ENCODE results near the gene DMD. TPM values are rescaled to one million over a fixed set of nuclear protein-coding genes. Genes with fewer than 3 reads are reported as not detected.

Gene DMD
- total RNA-seq, 2 experiments from 2014 or later = 0.27 to 0.49 TPM

GRCh38 chrX:31715675-31716074, 1495.7 kb downstream of the DMD start:
- POLR2A ChIA-PET = no interaction called here
- CTCF ChIA-PET = no interaction called here
- TF ChIP-seq CTCF (IDR thresholded peaks at IDR 0.05) = no peak

GRCh38 chrX:31714797-31715196, 1496.6 kb downstream of the DMD start:
- TF ChIP-seq CTCF (IDR thresholded peaks at IDR 0.05) = no peak
- intact Hi-C loops (cut with micrococcal nuclease) = no loop called here
- Mint-ChIP-seq H3K4me3 (no peak overlapping the region), H3K27ac (no peak overlapping the region), H3K27me3 (no peaks in the 10 kb centered on the region), H3K36me3 (ENCODE audit: low read depth) (no peaks in the 10 kb centered on the region), H3K4me1 (ENCODE audit: low read depth) (no peaks in the 10 kb centered on the region), H3K9me3 (no peaks in the 10 kb centered on the region)
- no peak for ATAC-seq
- CTCF ChIA-PET = no interaction called here
- no peak for DNase-seq
- POLR2A ChIA-PET = no interaction called here

More at GRCh38 chrX:31715675-31716074, 1495.7 kb downstream of the DMD start:
- Mint-ChIP-seq H3K4me1 (ENCODE audit: low read depth) (no peaks in the 10 kb centered on the region), H3K36me3 (ENCODE audit: low read depth) (no peaks in the 10 kb centered on the region), H3K9me3 (no peaks in the 10 kb centered on the region), H3K4me3 (no peak overlapping the region), H3K27me3 (no peaks in the 10 kb centered on the region), H3K27ac (no peak overlapping the region)
- intact Hi-C loops (cut with micrococcal nuclease) = no loop called here
- ATAC-seq = no peak
- DNase-seq = no peak

GRCh38 chrX:31713120-31713519, 1498.2 kb downstream of the DMD start:
- H3K27ac Mint-ChIP-seq = no peak overlapping the region
- intact Hi-C loops (cut with micrococcal nuclease) = no loop called here
- TF ChIP-seq CTCF (IDR thresholded peaks at IDR 0.05) = no peak
- H3K4me3 Mint-ChIP-seq = no peak overlapping the region
- ChIA-PET CTCF (no interaction called here), POLR2A (no interaction called here)
- H3K27me3 Mint-ChIP-seq = no peaks in the 10 kb centered on the region
- no peaks in the 10 kb centered on the region for H3K9me3 Mint-ChIP-seq
- DNase-seq (no peak), ATAC-seq (no peak)
- no peaks in the 10 kb centered on the region for H3K36me3 Mint-ChIP-seq (ENCODE audit: low read depth)
- no peaks in the 10 kb centered on the region for H3K4me1 Mint-ChIP-seq (ENCODE audit: low read depth)

- CTCF ChIA-PET = no interaction called here
- no peaks in the 10 kb centered on the region for H3K9me3 Mint-ChIP-seq
- H3K27me3 Mint-ChIP-seq = no peaks in the 10 kb centered on the region
- ATAC-seq = no peak
- intact Hi-C loops (cut with micrococcal nuclease) = no loop called here
- POLR2A ChIA-PET = no interaction called here
- no peak overlapping the region for H3K27ac Mint-ChIP-seq
- no peaks in the 10 kb centered on the region for H3K4me1 Mint-ChIP-seq (ENCODE audit: low read depth)
- no peak for DNase-seq
- no peak for TF ChIP-seq CTCF (IDR thresholded peaks at IDR 0.05)
- H3K4me3 Mint-ChIP-seq = no peak overlapping the region
- no peaks in the 10 kb centered on the region for H3K36me3 Mint-ChIP-seq (ENCODE audit: low read depth)
Measured at GRCh38 chrX:31711166-31711565, 1500.2 kb downstream of the DMD start.

GRCh38 chrX:31708116-31708515, 1503.2 kb downstream of the DMD start:
- ChIA-PET CTCF (no interaction called here), POLR2A (interaction anchor here (1.6 kb wide), 1 partner anchor 11 kb away, joined by 3 read pairs; no protein-coding TSS in a partner anchor)
- intact Hi-C loops (cut with micrococcal nuclease) = no loop called here
- Mint-ChIP-seq H3K9me3 (no peaks in the 10 kb centered on the region), H3K27ac (no peak overlapping the region), H3K4me1 (ENCODE audit: low read depth) (no peaks in the 10 kb centered on the region), H3K27me3 (no peaks in the 10 kb centered on the region), H3K4me3 (no peak overlapping the region), H3K36me3 (ENCODE audit: low read depth) (no peaks in the 10 kb centered on the region)
- no peak for ATAC-seq
- no peak for TF ChIP-seq CTCF (IDR thresholded peaks at IDR 0.05)
- DNase-seq = no peak
